ENCODE measurements around the gene SOX5. TPM values are rescaled to one million over a fixed set of nuclear protein-coding genes. Genes with fewer than 3 reads are reported as not detected.

SOX5 gene
- polyA plus RNA-seq, 1 of the 3 experiments (the other 2 are of a cell fraction) = 0.21 TPM

DNA sequence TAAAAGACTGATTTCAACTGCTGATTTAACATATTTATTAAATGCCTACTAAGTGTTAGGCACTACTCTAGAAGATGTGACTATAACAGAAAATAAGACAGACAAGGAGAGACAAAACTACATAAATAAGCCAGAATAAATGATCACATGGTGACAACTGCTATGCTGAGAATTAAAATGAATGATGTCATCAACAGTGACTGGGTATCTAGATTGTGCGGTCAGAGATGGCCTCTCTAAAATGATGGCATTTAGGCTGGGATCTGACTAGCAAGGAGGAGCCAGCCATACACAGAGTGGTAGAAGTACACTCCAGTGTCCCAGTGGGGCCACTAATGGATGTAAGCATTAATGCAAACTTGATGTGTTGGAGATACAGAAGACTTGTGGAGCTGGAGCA, 37.6 kb upstream of the SOX5 start (continued):
- TF ChIP-seq, protein P1, sequence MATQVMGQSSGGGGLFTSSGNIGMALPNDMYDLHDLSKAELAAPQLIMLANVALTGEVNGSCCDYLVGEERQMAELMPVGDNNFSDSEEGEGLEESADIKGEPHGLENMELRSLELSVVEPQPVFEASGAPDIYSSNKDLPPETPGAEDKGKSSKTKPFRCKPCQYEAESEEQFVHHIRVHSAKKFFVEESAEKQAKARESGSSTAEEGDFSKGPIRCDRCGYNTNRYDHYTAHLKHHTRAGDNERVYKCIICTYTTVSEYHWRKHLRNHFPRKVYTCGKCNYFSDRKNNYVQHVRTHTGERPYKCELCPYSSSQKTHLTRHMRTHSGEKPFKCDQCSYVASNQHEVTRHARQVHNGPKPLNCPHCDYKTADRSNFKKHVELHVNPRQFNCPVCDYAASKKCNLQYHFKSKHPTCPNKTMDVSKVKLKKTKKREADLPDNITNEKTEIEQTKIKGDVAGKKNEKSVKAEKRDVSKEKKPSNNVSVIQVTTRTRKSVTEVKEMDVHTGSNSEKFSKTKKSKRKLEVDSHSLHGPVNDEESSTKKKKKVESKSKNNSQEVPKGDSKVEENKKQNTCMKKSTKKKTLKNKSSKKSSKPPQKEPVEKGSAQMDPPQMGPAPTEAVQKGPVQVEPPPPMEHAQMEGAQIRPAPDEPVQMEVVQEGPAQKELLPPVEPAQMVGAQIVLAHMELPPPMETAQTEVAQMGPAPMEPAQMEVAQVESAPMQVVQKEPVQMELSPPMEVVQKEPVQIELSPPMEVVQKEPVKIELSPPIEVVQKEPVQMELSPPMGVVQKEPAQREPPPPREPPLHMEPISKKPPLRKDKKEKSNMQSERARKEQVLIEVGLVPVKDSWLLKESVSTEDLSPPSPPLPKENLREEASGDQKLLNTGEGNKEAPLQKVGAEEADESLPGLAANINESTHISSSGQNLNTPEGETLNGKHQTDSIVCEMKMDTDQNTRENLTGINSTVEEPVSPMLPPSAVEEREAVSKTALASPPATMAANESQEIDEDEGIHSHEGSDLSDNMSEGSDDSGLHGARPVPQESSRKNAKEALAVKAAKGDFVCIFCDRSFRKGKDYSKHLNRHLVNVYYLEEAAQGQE (IDR thresholded peaks at IDR 0.05; ENCODE audit: low read depth, low read length) = no peak
- TF ChIP-seq, protein P2, sequence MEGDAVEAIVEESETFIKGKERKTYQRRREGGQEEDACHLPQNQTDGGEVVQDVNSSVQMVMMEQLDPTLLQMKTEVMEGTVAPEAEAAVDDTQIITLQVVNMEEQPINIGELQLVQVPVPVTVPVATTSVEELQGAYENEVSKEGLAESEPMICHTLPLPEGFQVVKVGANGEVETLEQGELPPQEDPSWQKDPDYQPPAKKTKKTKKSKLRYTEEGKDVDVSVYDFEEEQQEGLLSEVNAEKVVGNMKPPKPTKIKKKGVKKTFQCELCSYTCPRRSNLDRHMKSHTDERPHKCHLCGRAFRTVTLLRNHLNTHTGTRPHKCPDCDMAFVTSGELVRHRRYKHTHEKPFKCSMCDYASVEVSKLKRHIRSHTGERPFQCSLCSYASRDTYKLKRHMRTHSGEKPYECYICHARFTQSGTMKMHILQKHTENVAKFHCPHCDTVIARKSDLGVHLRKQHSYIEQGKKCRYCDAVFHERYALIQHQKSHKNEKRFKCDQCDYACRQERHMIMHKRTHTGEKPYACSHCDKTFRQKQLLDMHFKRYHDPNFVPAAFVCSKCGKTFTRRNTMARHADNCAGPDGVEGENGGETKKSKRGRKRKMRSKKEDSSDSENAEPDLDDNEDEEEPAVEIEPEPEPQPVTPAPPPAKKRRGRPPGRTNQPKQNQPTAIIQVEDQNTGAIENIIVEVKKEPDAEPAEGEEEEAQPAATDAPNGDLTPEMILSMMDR (IDR thresholded peaks at IDR 0.05) = no peak
- TF ChIP-seq TAF1 (IDR thresholded peaks at IDR 0.05; ENCODE audit: borderline replicate concordance, low read depth, low read length) = no peak
- no peak for TF ChIP-seq FOXJ3 (CRISPR knock-in tag; IDR thresholded peaks at IDR 0.05)

DNA sequence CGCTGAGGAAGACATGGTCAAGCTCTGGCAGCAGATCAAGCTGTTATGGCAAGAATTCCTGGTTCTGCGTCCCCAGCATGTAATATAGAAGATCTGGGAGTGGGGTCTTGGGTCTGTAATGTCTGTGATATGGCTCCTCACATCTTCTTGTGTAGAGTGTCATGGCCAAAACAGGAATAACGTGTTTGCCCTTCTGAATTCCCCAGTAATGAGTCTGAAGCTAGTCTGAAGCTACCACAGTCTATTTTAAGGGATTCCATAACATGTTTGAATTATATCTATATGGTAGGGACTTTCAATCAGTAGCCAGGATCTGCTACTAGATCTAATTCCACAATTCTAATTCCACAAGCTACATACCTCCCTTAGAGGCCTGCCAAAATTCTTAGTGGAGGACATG, 31.4 kb upstream of the SOX5 start:
- no peak overlapping the region for H3K9ac ChIP-seq
- H3K4me1 ChIP-seq (ENCODE audit: control insufficient read depth in 1 of 2, insufficient read depth in 2 of 2, low read depth in 1 of 2, low read length in 1 of 2) = no peaks in the 10 kb centered on the region
- H3K9me2 ChIP-seq = no peaks in the 10 kb centered on the region
- no peaks in the 10 kb centered on the region for H3K79me2 ChIP-seq (ENCODE audit: insufficient read depth)
- TF ChIP-seq EZH2phosphoT487 (IDR thresholded peaks at IDR 0.05; ENCODE audit: borderline replicate concordance, low read depth) = no peak
- TF ChIP-seq, protein P3, sequence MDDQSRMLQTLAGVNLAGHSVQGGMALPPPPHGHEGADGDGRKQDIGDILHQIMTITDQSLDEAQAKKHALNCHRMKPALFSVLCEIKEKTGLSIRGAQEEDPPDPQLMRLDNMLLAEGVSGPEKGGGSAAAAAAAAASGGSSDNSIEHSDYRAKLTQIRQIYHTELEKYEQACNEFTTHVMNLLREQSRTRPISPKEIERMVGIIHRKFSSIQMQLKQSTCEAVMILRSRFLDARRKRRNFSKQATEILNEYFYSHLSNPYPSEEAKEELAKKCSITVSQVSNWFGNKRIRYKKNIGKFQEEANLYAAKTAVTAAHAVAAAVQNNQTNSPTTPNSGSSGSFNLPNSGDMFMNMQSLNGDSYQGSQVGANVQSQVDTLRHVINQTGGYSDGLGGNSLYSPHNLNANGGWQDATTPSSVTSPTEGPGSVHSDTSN (IDR thresholded peaks at IDR 0.05) = no peak
- TF ChIP-seq RCOR1 (IDR thresholded peaks at IDR 0.05; ENCODE audit: low read length) = no peak
- no peak for TF ChIP-seq NRF1 (IDR thresholded peaks at IDR 0.05; ENCODE audit: low read depth, low read length)
- TF ChIP-seq POLR2AphosphoS5 (IDR thresholded peaks at IDR 0.05; ENCODE audit: low read depth, low read length) = no peak
- TF ChIP-seq CHD2 (IDR thresholded peaks at IDR 0.05; ENCODE audit: low read length, partially characterized antibody) = no peak
- TF ChIP-seq NFIC (IDR thresholded peaks at IDR 0.05; ENCODE audit: borderline replicate concordance) = no peak
- no peak for TF ChIP-seq RXRA (IDR thresholded peaks at IDR 0.05; ENCODE audit: borderline replicate concordance, low read depth)
- TF ChIP-seq ELF1 (IDR thresholded peaks at IDR 0.05) = no peak
- CTCF ChIA-PET = interaction anchor here (0.6 kb wide), 1 partner anchor 275 kb away, joined by 3 read pairs; no protein-coding TSS in a partner anchor
- POLR2A ChIA-PET = no interaction called here
- no peak overlapping the region for H2AFZ ChIP-seq (ENCODE audit: low read depth)
- no peaks in the 10 kb centered on the region for H4K20me1 ChIP-seq (ENCODE audit: insufficient read depth)
- no peaks in the 10 kb centered on the region for H3K27me3 ChIP-seq (ENCODE audit: insufficient read depth)
- DNase-seq = no peak
- H3K4me3 ChIP-seq (ENCODE audit: low read depth in 2 of 2, low read length in 1 of 2) = no peak overlapping the region
- H3K27ac ChIP-seq (ENCODE audit: low read depth in 2 of 2, low read length in 1 of 2) = no peak overlapping the region
- WGBS (ENCODE audit: low lambda C conversion rate) = 20% methylated on average over 3 of the region's 3 CpGs
- H3F3A ChIP-seq (replicated peaks; ENCODE audit: insufficient read depth) = no peaks in the 10 kb centered on the region
- H3K9me3 ChIP-seq = no peaks in the 10 kb centered on the region
- H3K36me3 ChIP-seq (replicated peaks in 1 of 2; ENCODE audit: control insufficient read depth in 1 of 2, insufficient read depth in 2 of 2, low read length in 1 of 2) = no peaks in the 10 kb centered on the region
- no peak overlapping the region for H3K4me2 ChIP-seq

All from SK-N-SH (cell line).